Activated CD4-positive, CD25-positive, alpha-beta regulatory T cell treated with anti-CD3 and anti-CD28 coated beads, Interleukin-2, amount 50 U/mL, for 16 hours (primary cell): Measurements from ENCODE around the gene FCN2.

Source experiments
- DNase-seq: peaks from one replicate; pipeline ENCODE4 v3.0.0-alpha.2; 2020; ENCODE audit warnings: low read depth, low spot score

The FCN2 gene

GRCh38 chr9:134909511-134910481, 29.2 kb downstream of the FCN2 start:
- DNase-seq = no peak

GRCh38 chr9:134912126-134912840, 31.7 kb downstream of the FCN2 start:
- DNase-seq = no peak

- no peak for DNase-seq
These were observed 32.6 kb downstream of the FCN2 start for GRCh38 chr9:134913041-134913712.

GRCh38 chr9:134913713-134914500, 33.3 kb downstream of the FCN2 start:
- no peak for DNase-seq

GRCh38 chr9:134914501-134914834, 33.9 kb downstream of the FCN2 start:
- no peak for DNase-seq

GRCh38 chr9:134915046-134915985, 34.7 kb downstream of the FCN2 start:
- no peak for DNase-seq

- no peak for DNase-seq
These were observed 35.6 kb downstream of the FCN2 start for GRCh38 chr9:134916161-134916665.

- no peak for DNase-seq
These were observed 37.1 kb downstream of the FCN2 start, which contains the start of gene FCN1 for GRCh38 chr9:134917431-134918373. Gene FCN1, minus strand, starts transcription at chr9:134917912. Its CDS starts 41 bp downstream, at chr9:134917871.

- no peak for DNase-seq
These were observed 38.0 kb downstream of the FCN2 start for GRCh38 chr9:134918646-134919045.

GRCh38 chr9:134919303-134919702, 38.7 kb downstream of the FCN2 start:
- DNase-seq = no peak

GRCh38 chr9:134922066-134922931, 41.7 kb downstream of the FCN2 start:
- no peak for DNase-seq

- DNase-seq = no peak
These were observed 42.3 kb downstream of the FCN2 start for GRCh38 chr9:134922932-134923240.

GRCh38 chr9:134923466-134923865, 42.9 kb downstream of the FCN2 start:
- no peak for DNase-seq

GRCh38 chr9:134925011-134925511, 44.5 kb downstream of the FCN2 start:
- DNase-seq = no peak

GRCh38 chr9:134928436-134929192, 48.0 kb downstream of the FCN2 start:
- DNase-seq = no peak

GRCh38 chr9:134929193-134930158, 48.9 kb downstream of the FCN2 start:
- no peak for DNase-seq
